Lower leg skin (tissue), 3 donors: Measurements from ENCODE around the gene AGER.

Experiments used
- POLR2A ChIP-seq, 2 donors: fragments of 450-650 bp; IDR thresholded peaks; one replicate each; pipeline ENCODE4 v1.6.1; 2016 to 2017; ENCODE audit warnings: antibody characterized with exemption in 2 of 2, mild to moderate bottlenecking in 1 of 2, moderate library complexity in 1 of 2
- TF ChIP-seq, protein P1 (sequence below), 3 donors: fragments of 450-650 bp; IDR thresholded peaks; one replicate each; pipeline ENCODE4 v1.5.1; 2016; ENCODE audit warnings: antibody characterized with exemption in 3 of 3, mild to moderate bottlenecking in 3 of 3, moderate library complexity in 2 of 3

DNA sequence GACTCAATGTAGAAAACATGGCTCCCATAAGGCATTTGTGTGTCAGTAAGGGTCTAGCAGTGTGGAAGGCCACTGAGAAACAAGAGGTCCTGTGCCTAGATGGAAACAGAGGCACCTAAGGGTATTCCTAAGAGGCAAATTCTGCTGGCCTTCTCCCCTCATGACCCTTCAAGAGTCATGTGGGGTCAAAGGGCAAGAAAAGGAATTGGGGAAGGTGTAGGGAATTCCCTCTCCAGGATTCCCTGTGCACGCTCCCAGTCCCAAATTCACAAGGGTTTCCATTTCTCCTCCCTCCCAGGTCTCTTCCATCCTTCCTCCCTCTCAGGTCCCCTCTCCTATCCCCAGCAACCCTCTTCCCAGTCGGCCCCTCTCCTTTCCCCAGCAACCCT is 8.7 kb downstream of the AGER start:
- TF ChIP-seq, protein P1, sequence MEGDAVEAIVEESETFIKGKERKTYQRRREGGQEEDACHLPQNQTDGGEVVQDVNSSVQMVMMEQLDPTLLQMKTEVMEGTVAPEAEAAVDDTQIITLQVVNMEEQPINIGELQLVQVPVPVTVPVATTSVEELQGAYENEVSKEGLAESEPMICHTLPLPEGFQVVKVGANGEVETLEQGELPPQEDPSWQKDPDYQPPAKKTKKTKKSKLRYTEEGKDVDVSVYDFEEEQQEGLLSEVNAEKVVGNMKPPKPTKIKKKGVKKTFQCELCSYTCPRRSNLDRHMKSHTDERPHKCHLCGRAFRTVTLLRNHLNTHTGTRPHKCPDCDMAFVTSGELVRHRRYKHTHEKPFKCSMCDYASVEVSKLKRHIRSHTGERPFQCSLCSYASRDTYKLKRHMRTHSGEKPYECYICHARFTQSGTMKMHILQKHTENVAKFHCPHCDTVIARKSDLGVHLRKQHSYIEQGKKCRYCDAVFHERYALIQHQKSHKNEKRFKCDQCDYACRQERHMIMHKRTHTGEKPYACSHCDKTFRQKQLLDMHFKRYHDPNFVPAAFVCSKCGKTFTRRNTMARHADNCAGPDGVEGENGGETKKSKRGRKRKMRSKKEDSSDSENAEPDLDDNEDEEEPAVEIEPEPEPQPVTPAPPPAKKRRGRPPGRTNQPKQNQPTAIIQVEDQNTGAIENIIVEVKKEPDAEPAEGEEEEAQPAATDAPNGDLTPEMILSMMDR (IDR thresholded peaks at IDR 0.05) = no peak
- TF ChIP-seq POLR2A (IDR thresholded peaks at IDR 0.05) = no peak
